ENCODE measurements around the gene USHBP1.

- no peak for TF ChIP-seq POLR2AphosphoS5 (IDR thresholded peaks at IDR 0.05; ENCODE audit: borderline replicate concordance, low read depth, low read length)
- TF ChIP-seq EZH2 (IDR thresholded peaks at IDR 0.05): no peak
Observed at GRCh38 chr19:17202713-17203112, 61.8 kb downstream of the USHBP1 start.
